ENCODE measurements around the gene PDCD1.
"Not testable (repeated sequence)": the region's sequence is repeated elsewhere in the genome, so short reads cannot be mapped to it uniquely, and the experiment has no call there.

PDCD1 gene

GRCh38 chr2:241849616-241850543 lies 8.8 kb downstream of the PDCD1 start:
- no peak for DNase-seq

DNA sequence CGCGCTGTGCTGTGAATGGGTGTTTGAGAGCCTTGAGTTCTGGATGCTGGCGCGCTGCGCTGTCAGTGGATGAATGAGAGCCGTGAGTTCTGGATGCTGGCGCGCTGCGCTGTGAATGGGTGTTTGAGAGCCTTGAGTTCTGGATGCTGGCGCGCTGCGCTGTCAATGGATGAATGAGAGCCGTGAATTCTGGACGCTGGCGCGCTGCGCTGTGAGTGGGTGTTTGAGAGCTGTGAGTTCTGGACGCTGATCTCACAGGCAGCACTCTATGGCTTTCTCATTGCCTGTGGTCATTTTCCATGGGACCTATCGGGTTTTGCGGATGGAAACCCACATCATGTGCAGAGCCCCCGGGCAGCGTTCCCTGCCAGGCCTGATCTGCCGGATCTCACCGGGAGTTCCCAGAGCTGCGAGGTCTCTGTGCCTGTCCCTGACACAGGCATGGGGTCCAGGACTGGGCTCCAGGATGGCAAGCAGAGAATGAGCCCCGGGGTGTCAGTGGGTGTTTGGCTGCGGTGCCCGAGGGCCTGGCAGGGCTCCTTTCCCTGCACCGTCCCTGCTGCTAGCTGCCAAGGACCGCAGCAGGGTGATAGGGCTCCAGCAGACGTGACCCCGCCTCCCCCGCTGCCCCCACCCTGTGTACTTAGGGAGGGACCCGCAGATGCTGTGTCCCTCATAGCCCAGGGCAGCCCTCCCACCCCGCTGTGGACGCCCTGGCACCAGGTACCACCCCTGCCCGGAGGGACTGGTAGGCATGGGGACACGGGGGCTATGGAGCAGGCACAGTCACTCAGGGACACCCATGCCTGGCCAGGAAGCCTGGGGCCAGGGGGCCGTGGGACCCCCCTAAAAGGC lies 9.7 kb downstream of the PDCD1 start:
- DNase-seq: no peak

GRCh38 chr2:241846406-241846805 lies 12.3 kb downstream of the PDCD1 start:
- no peak for DNase-seq

DNA sequence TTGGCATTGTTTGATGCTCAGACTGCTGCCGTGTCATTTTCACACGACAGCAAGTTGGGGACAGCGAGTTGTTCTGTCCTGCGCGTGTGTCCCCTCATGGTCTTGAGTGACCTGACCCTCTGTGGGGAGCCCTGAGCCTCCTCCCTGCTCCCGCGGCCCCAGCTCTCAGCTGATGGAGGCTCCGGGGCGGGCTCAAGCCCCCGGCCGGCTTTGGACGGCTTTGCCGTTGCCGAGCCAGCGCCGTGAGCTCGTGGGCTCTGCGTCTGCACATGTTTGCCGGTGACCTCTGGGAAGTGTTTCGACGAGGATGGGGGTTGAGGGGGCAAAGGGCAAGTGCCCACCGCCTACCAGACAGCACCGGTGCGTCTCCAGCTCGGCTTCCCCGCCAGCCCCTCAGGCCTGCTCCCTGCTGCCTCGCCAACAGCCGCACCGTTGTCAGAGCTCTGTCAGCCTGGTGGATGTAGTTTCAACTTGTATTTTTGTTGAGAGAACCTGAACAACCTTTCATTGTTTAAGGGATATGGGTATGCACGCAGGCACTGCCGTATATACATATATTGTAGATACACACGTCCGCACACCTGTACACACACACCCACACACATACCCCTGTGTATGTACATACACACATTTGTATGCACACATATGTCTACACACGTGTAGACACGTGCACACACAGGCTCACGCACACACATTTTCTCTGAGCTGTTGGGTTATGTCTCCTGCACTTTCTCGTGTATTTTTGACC lies 13.7 kb downstream of the PDCD1 start:
- DNase-seq: no peak

GRCh38 chr2:241844066-241844728 lies 14.5 kb downstream of the PDCD1 start:
- DNase-seq: no peak

- no peak for DNase-seq
These were observed 15.2 kb downstream of the PDCD1 start for GRCh38 chr2:241843321-241844065.

DNA sequence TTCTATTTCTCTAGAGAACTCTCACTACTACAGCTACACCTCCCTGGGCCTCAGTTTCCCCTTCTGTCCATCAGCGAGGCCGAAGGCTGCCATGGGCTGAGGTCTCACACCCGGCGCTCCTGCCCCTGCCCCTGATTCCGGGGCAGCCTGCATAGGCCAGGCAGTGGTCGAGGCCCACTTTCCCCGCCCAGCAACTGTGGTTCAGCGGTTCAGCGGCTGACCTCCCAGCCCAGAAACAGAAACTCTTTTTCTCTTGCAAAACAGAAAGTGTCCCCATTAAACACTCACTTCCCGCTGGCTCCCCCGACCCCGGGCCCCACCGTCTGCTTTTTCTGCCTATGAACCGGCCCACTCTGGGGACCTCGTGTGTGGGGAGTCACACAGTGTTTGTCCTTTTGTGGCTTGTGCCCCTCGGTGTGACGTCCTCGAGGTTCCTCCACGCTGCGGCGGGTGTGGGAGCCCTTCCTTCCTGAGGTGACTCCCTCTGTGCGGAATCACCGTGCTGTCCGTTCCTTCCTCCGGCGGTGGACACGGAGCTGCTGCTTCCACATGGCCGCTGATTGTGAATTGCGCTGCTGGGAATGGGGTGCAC lies 16.0 kb downstream of the PDCD1 start:
- DNase-seq: no peak

DNA sequence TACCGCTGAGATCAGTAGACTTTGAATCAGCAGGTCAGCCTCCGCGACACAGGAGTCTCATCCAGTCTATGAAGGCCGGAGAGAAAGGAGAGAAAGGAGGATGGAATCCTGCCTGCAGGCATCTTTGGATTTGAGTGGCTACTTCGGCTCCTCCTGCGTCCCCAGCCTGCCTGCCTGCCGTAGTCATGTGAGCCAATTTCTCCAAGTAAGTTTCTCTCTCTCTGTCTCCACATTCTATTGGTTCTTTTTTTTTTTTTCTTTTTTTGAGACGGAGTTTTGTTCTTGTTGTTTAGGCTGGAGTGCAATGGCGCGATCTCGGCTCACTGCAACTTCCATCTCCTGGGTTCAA lies 16.7 kb downstream of the PDCD1 start:
- no peak for DNase-seq

- DNase-seq: no peak
These were observed 17.3 kb downstream of the PDCD1 start for GRCh38 chr2:241841181-241842066.

DNA sequence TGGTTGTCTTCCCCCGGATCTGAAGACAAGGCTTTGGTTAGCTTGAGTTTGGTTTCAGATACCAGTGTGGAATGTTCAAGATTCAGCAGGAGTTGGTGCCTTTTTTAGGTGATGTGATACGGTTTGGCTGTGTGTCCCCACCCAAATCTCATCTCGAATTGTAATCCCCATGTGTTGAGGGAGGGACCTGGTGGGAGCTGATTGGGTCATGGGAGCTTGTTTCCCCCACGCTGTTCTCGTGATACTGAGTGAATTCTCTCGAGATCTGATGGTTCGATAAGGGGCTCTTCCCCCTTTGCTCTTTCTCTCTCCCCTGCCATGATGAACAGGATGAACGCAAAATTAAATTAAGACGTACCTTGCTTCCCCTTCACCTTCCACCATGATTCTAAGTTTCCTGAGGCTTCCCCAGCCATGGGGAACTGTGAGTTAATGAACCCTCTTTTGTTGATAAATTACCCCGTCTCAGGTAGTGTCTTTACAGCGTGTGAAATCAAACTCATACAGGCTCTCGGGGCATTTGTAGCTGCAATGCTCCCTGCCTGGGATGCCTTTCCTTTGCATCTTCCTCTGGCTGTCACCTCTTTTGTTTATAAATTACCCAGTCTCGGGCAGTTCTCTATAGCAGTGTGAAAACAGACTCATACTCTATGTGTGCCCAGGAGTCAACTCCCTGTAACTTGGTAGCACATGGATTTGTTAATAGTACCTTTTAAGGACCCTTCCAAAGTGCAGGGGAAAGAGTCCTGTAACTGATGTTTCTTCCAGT lies 21.3 kb downstream of the PDCD1 start:
- DNase-seq: no peak

- DNase-seq: no peak
These were observed 22.4 kb downstream of the PDCD1 start for GRCh38 chr2:241836292-241836691.

DNA sequence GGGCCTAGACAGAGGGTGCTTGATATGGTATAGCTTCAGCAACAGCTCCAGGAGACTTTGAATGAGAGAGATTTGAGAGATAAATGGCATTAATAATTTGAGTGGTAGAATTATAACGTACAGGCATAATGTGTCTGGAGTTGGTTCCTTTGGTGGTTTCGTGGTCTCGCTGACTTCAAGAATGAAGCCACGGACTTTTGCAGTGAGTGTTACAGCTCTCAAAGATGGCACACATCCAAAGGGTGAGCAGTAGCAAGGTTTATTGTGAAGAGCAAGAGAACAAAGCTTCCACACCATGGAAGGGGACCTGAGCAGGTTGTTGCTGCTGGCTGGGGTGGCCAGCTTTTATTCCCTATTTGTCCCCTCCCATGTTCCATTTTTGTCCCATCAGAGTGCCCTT lies 23.1 kb downstream of the PDCD1 start:
- no peak for DNase-seq

DNA sequence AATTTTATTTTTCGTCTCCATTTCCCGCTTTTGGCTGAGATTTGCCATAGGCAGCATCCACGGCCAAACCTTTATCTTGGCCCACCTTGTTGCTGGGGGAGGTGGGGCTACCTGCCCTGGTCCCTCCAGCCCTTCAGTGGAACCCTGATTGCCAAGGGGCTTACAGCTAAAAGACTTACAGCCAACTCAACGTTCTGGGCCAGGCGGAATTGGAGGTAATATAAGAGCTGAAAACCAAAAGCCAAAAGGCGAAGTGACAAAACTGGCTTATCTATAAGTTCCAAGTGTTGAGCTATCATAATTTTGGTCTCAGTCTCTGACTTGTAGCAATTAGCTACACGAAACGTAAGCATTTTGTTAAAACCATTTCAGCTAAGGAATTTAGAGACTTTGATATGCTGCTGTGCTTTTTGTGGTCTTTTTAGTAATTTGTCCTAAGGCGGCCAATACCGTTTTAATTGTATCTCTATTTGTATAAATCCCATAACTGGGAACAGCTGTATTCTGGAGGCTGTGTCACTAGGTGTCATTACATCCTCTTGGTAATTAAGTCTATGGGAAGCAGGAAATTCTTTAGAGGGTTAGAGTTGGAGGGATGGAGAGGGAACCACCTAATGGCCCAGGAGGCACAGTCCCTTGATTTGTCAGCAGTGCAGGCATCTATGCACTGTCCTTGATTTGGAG lies 24.0 kb downstream of the PDCD1 start:
- no peak for DNase-seq

- DNase-seq: not testable (repeated sequence)
These were observed 24.8 kb downstream of the PDCD1 start for GRCh38 chr2:241833756-241834526.

GRCh38 chr2:241833101-241833663 lies 25.5 kb downstream of the PDCD1 start:
- no peak for DNase-seq

DNA sequence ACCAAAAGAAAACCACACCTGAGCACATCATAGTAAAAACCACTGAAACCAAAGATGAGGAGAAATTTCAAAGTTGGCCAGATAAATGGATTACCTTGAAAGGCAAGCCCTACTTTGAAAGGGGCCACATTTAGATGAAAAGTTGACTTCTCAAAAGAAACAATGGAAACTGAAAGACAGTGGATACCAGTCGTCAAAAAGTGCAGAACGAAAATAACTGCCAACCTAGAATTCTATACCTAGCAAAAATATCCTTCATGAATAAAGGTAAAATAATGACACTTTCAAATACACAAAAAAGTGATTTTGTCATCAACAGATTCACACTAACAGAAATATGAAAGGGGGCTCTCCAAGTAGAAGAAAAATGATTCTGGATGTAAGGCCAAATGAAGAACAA lies 31.3 kb downstream of the PDCD1 start:
- no peak for DNase-seq

DNA sequence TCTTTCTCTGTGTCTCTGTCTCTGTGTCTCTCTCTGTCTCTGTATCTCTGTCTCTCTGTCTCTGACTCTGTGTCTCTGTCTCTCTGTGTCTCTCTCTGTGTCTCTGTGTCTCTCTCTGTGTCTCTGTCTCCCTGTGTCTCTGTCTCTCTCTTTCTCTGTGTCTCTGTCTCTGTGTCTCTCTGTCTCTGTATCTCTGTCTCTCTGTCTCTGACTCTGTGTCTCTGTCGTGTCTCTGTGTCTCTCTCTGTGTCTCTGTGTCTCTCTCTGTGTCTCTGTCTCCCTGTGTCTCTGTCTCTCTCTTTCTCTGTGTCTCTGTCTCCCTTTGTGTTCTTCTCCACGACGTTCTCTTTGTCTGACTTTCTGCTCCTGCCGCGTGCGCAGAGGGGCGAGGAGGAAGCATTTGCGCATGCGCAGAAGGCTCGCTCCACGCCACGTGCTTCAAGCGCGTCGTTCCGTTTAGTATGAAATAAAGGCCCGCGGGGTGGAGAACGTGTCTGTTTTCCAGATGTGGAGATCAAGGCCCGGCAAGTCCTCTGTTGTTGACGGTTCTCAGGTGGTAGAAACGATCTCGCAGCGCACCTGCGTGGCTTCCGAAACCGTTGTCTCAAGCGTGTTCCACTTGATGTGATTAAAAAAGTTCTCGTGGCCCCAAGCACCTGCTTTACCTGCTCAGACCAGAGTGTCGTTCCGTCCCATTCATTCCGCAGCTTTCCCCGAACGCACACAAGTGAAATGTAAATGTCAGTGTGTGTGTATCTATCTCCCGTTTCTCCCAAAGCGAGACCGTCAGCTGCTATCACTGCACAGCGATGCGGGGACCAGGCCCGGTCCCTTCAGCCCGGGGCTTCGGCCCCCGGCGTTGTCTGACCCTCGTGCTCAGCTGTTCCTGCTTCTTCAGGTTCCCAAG lies 34.9 kb downstream of the PDCD1 start:
- DNase-seq: not testable (repeated sequence)
